Suprapubic skin (tissue), 4 donors: Measurements from ENCODE around the gene TOP2B. TPM values are rescaled to one million over a fixed set of nuclear protein-coding genes. Genes with fewer than 3 reads are reported as not detected.

ENCODE experiments used
- DNase-seq, 2 donors: peaks; one replicate each; pipeline ENCODE4 v3.0.0-alpha.2; 2019; ENCODE audit warnings: low spot score in 2 of 2
- H3K27ac ChIP-seq: fragments of 200-600 bp; sonication (generic); one replicate; pipeline ENCODE4 v1.5.1; 2019
- H3K27me3 ChIP-seq: fragments of 200-600 bp; sonication (generic); one replicate; pipeline ENCODE4 v1.5.1; 2019
- H3K36me3 ChIP-seq: fragments of 200-600 bp; sonication (generic); one replicate; pipeline ENCODE4 v1.5.1; 2019
- H3K4me1 ChIP-seq: fragments of 200-600 bp; sonication (generic); one replicate; pipeline ENCODE4 v1.5.1; 2019
- H3K4me3 ChIP-seq: fragments of 200-600 bp; sonication (generic); one replicate; pipeline ENCODE4 v1.5.1; 2019; ENCODE audit warnings: mild to moderate bottlenecking
- H3K9me3 ChIP-seq: fragments of 200-600 bp; sonication (generic); one replicate; pipeline ENCODE4 v1.5.1; 2019
- EP300 ChIP-seq: sonication (generic); formaldehyde crosslinking; IDR thresholded peaks from one replicate; pipeline ENCODE4 v1.6.1; 2017; ENCODE audit warnings: antibody characterized with exemption
- POLR2A ChIP-seq, 2 donors: fragments of 450-650 bp; IDR thresholded peaks; one replicate each; pipeline ENCODE4 v1.6.1; 2017; ENCODE audit warnings: antibody characterized with exemption in 2 of 2, mild to moderate bottlenecking in 2 of 2, moderate library complexity in 2 of 2
- POLR2AphosphoS5 ChIP-seq, 3 donors: sonication (generic); formaldehyde crosslinking; IDR thresholded peaks; one replicate each; pipeline ENCODE4 v1.6.1; 2017; ENCODE audit warnings: antibody characterized with exemption in 3 of 3
- WGBS: methylation state at CpG from one replicate; pipeline ENCODE4 v1.1.5; 2018; 5-methylcytosine and 5-hydroxymethylcytosine counted together
- total RNA-seq, 4 donors: library from RNA; depleted of rRNA; stranded (reverse); fragments of >200 nt; gene quantifications; one replicate each; pipeline ENCODE4 v1.1.0, GENCODE V29; 2016
- TF ChIP-seq, protein P1 (sequence below), 2 donors: fragments of 200-600 bp in 1 of 2; fragments of 450-650 bp in 1 of 2; sonication (generic) in 1 of 2; IDR thresholded peaks; one replicate each; pipeline ENCODE4 v1.5.1; 2016 to 2019; ENCODE audit warnings: antibody characterized with exemption in 2 of 2, mild to moderate bottlenecking in 1 of 2, moderate library complexity in 1 of 2

TOP2B gene
- total RNA-seq, 4 donors from 2014 or later, result 59.3 to 160 (median 83.5) TPM

DNA sequence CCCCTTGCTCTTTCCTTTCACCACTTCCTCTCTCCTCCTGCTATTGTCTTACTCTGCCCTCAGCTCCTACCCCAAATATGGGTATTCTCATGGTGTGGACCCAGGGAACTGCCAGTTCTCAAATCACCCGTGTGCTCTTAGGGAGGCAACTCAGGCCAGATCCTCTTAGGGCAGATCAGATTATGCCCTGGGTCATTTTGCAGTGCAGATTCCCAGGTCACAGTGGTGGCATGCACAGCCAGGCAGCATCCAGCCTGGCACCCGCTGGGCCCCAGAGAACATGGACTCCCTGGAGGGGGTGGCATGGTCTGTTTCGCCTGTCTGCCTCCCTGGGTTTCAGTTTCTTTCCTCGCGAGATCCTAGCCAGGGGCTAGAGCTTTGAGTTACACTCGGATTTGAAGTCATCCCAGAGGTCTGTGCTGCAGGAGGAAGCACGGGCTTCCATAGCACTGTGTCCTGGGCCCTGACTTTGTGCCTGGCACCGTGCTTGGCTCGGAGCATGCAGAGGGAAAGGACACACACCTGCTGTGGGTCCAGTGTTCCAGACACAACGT is 96.1 kb downstream of the TOP2B start:
- Histone ChIP-seq H3K4me1 (no peaks in the 10 kb centered on the region), H3K9me3 (no peaks in the 10 kb centered on the region), H3K36me3 (no peaks in the 10 kb centered on the region), H3K27me3 (no peaks in the 10 kb centered on the region), H3K27ac (no peak overlapping the region), H3K4me3 (no peak overlapping the region)
- no peak for DNase-seq
- WGBS, result 91% methylated on average over 10 of the region's 10 CpGs
- no peak for TF ChIP-seq POLR2A (IDR thresholded peaks at IDR 0.05)
- TF ChIP-seq POLR2AphosphoS5 (IDR thresholded peaks at IDR 0.05), result no peak
- no peak for TF ChIP-seq EP300
- TF ChIP-seq, protein P1, sequence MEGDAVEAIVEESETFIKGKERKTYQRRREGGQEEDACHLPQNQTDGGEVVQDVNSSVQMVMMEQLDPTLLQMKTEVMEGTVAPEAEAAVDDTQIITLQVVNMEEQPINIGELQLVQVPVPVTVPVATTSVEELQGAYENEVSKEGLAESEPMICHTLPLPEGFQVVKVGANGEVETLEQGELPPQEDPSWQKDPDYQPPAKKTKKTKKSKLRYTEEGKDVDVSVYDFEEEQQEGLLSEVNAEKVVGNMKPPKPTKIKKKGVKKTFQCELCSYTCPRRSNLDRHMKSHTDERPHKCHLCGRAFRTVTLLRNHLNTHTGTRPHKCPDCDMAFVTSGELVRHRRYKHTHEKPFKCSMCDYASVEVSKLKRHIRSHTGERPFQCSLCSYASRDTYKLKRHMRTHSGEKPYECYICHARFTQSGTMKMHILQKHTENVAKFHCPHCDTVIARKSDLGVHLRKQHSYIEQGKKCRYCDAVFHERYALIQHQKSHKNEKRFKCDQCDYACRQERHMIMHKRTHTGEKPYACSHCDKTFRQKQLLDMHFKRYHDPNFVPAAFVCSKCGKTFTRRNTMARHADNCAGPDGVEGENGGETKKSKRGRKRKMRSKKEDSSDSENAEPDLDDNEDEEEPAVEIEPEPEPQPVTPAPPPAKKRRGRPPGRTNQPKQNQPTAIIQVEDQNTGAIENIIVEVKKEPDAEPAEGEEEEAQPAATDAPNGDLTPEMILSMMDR (IDR thresholded peaks at IDR 0.05), result no peak

DNA sequence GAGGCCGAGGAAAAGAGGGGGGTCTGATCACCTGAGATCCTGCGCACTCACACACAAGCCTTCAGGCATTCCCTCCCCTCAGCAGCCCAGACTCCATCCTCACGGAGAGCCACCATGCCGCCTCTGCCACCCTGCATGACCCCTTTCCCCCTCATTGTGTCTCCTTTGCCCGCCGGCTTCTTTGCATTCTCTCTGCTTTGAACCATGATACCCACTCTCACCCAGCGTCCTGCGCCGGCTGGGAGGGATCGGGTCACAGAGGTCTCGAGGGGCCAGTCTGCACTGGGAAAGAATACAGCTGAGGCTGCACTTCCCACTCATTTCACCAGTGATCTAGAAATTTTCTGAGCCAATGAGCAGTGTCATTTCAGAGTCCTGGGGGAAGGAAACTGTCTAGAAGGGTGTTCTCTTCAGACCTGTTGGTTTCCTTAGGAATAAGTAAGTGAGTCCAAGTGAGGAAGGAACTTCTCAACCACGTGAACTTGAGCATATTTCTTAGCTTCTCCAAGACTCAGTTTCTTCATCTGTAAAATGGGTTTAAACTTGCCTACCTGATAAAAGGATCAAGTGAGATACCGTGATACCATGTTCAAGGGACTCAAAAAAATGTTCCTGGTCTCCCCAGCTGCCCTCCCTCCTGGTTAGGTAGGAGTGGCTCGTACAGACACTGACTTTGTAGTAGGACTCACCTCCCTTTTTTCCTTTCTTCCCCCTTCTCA is 96.7 kb downstream of the TOP2B start:
- 93% methylated on average over 14 of the region's 14 CpGs for WGBS
- H3K27ac ChIP-seq, result no peak overlapping the region
- no peaks in the 10 kb centered on the region for H3K9me3 ChIP-seq
- no peak overlapping the region for H3K4me3 ChIP-seq
- TF ChIP-seq, protein P1 (IDR thresholded peaks at IDR 0.05), result no peak
- TF ChIP-seq POLR2A (IDR thresholded peaks at IDR 0.05) (no peak), EP300 (no peak), POLR2AphosphoS5 (IDR thresholded peaks at IDR 0.05) (no peak)
- H3K27me3 ChIP-seq, result no peaks in the 10 kb centered on the region
- H3K4me1 ChIP-seq, result no peaks in the 10 kb centered on the region
- H3K36me3 ChIP-seq, result no peaks in the 10 kb centered on the region
- DNase-seq, result no peak

DNA sequence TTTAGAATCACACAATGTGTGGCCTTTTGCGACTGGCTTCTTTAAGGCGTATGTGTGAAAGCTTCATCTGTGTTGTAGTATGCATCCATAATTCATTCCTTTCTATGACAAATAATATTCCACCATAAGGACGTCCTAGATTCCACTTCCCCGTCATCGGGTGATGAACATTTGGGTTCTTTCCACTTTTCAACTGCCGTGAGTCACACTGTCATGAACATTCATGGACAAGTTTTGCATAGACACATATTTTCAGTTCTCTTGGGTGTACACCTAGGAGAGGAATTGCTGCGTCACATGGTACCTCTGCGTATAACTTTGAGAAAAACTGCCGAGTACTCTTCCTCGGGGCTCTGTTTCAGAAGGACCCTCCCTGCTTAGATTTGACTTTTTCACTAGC is 97.3 kb downstream of the TOP2B start:
- Histone ChIP-seq H3K27ac (no peak overlapping the region), H3K36me3 (no peaks in the 10 kb centered on the region), H3K9me3 (no peaks in the 10 kb centered on the region), H3K4me3 (no peak overlapping the region), H3K27me3 (no peaks in the 10 kb centered on the region), H3K4me1 (no peaks in the 10 kb centered on the region)
- DNase-seq, result no peak
- 85% methylated on average over 10 of the region's 10 CpGs for WGBS
- TF ChIP-seq, protein P1 (IDR thresholded peaks at IDR 0.05), result no peak
- TF ChIP-seq EP300 (no peak), POLR2A (IDR thresholded peaks at IDR 0.05) (no peak), POLR2AphosphoS5 (IDR thresholded peaks at IDR 0.05) (no peak)

DNA sequence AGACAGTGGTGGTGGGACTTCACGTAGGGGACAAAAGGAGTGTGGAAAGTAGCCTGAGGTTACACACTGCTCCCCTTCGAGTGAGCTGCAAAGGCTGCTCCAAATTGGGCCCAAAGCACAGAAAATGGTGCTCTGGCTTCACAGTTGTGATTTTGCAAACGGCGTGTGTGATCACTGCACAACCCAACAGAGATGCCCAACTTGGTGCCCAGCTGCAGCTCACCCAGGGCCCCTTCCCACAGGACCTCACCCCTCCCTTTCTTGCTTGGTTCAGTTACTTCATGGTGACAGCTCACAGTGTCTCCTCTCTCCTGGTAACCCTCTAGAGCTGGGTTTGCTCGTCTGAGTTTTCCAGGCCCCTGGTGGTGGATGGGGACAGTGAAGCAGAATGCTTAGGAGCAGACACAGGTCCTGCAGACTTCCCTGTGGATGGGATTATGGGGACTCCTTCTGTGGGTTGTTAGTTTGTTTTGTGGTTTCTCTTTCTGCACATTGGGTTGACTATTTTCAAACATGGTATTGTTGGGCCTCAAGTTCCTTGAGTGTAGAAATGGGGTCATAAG is 98.3 kb downstream of the TOP2B start:
- TF ChIP-seq, protein P1 (IDR thresholded peaks at IDR 0.05), result no peak
- no peak for TF ChIP-seq POLR2A (IDR thresholded peaks at IDR 0.05)
- no peak for TF ChIP-seq POLR2AphosphoS5 (IDR thresholded peaks at IDR 0.05)
- TF ChIP-seq EP300, result no peak
- DNase-seq, result no peak
- Histone ChIP-seq H3K36me3 (no peaks in the 10 kb centered on the region), H3K4me1 (no peaks in the 10 kb centered on the region), H3K27ac (no peak overlapping the region), H3K4me3 (no peak overlapping the region), H3K9me3 (no peaks in the 10 kb centered on the region), H3K27me3 (no peaks in the 10 kb centered on the region)
- WGBS, result 79% methylated on average over 5 of the region's 5 CpGs

DNA sequence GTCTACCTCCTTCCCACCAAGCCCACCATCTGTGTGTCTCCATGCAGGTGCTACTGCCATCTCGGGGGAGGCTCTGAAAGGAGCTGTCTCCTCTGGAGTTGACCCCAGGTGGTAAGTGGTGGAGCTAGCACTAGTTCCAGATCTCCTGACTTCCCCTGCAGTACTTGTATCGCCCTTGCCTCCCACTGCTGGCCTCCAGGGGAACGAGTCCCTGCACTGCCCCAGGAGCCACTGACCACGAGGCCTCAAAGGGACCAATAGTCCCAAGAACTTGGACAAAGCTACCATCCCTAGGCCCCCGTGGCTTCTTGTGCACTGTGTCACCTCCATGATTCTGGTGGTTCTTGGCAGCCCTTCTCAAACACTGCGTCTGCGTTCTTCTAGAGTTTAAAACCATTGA is 98.9 kb downstream of the TOP2B start:
- 92% methylated on average over 6 of the region's 7 CpGs for WGBS

More for the DNA sequence above, 98.9 kb downstream of the TOP2B start:
- Histone ChIP-seq H3K27me3 (no peaks in the 10 kb centered on the region), H3K4me3 (no peak overlapping the region), H3K4me1 (no peaks in the 10 kb centered on the region), H3K36me3 (no peaks in the 10 kb centered on the region), H3K9me3 (no peaks in the 10 kb centered on the region), H3K27ac (no peak overlapping the region)
- TF ChIP-seq EP300 (no peak), POLR2AphosphoS5 (IDR thresholded peaks at IDR 0.05) (no peak), POLR2A (IDR thresholded peaks at IDR 0.05) (no peak)
- TF ChIP-seq, protein P1 (IDR thresholded peaks at IDR 0.05), result no peak
- DNase-seq, result no peak
